HG03064 (cell line): ENCODE measurements around the gene GPR17.

ENCODE experiments used
- ATAC-seq: cut with Tn5 transposase; IDR thresholded peaks from one replicate; pipeline ENCODE4 v1.9.1; 2021; ENCODE audit warnings: low read depth; ENCODE audit not compliant: unreplicated experiment

GPR17 gene

GRCh38 chr2:127681288-127681804 lies 35.4 kb downstream of the GPR17 start:
- no peak for ATAC-seq

- no peak for ATAC-seq
These were observed 36.3 kb downstream of the GPR17 start for GRCh38 chr2:127681976-127682857.

- ATAC-seq = no peak
These were observed 37.1 kb downstream of the GPR17 start for GRCh38 chr2:127683056-127683455.

- ATAC-seq = no peak
These were observed 37.8 kb downstream of the GPR17 start for GRCh38 chr2:127683757-127684156.

GRCh38 chr2:127685410-127686080 lies 39.6 kb downstream of the GPR17 start:
- no peak for ATAC-seq

DNA sequence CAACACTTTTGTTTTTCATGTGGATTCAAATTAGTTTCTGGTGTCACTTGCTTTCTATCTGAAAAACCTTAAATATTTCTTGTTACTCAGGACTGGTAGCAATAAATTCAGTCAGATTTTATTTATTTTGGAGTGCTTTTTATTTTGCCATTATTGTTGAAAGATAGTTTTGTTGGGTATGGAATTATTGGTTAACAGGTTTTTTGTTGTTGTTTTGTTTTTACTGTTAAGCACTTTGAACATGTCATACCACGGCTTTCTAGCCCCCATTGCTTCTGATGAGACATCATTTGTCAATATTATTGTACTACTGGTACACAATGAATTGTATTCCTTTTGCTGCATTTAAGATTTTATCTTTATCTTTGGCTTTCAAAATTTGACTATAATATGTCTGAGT lies 42.5 kb downstream of the GPR17 start:
- ATAC-seq = no peak

DNA sequence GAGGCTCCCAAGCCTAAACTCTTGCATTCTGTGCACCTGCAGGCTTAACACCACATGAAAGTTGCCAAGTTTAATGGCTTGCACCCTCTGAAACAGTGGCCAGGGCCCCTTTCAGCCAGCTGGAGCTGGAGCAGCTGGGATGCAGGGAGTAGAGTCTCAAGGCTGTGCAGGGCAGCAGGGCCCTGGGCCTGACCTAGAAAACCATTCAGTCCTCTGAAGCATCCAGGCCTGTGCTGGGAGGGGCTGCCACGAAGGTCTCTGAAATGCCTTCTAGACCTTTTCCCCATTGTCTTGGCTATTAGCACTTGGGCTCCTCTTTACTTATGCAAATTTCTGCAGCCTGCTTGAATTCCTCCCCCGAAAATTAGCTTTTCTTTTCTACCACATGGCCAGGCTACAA lies 44.7 kb downstream of the GPR17 start:
- no peak for ATAC-seq

DNA sequence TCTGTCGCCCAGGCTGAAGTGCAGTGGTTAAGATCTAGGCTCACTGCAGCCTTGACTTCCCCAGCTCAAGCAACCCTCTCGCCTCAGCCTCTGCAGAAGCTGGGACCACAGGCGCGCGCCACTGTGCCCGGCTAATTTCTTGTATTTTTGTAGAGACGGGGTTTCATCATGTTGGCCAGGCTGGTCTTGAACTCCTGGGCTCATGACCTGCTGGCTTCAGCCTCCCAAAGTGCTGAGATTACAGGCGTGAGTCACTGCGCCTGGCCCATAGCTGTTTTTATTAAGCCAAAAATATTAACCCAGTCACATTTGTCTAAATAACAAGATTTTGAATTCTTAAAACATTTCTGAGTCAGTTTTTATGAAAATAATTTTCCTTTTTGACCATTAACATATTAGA lies 49.0 kb downstream of the GPR17 start:
- ATAC-seq = no peak

DNA sequence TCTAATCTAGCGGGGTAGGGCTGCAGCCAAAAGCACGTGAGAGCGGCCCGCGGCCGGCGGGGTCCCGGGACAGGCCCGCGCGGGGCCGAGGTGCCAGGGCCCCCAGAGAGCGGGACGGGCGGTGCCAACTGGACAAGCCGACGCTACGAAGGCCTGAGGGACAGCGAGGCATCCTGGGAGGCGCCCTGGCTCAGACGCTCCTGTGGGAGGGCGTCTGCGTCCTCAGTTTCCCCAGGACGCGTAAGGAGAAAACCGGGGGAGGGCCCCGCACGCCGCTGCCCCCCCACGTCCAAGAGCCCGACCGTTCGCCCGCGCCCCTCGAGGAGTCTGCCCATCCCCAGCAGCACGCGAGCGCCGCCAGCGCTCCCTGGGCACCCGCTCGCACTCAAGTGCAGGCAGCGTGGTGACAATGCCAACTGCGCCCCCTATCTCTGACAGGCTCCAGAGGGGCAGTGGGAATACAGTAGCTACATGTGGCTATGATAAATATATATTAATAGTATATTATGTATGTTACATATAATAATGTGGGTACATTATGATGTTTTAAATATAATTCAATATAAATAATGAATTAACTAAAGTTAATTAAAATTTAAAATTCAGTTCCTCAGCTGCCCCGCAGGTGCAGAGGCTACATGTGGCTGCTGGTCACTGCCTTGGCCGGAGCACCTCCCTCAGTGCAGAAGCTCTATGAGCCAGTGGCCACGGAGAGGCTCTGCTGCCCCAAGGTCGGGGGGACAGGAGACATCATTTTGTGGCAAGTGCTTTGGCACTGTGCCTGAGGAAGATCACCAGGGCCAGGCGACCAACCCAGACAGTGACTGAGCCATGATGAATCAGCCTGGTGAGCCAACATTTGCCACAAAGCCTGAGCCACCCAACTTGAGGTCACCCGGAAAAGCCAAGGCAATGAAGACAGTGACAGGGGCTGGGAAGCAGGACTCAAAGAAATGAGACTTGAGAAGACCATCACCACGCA lies 49.8 kb downstream of the GPR17 start:
- no peak for ATAC-seq

DNA sequence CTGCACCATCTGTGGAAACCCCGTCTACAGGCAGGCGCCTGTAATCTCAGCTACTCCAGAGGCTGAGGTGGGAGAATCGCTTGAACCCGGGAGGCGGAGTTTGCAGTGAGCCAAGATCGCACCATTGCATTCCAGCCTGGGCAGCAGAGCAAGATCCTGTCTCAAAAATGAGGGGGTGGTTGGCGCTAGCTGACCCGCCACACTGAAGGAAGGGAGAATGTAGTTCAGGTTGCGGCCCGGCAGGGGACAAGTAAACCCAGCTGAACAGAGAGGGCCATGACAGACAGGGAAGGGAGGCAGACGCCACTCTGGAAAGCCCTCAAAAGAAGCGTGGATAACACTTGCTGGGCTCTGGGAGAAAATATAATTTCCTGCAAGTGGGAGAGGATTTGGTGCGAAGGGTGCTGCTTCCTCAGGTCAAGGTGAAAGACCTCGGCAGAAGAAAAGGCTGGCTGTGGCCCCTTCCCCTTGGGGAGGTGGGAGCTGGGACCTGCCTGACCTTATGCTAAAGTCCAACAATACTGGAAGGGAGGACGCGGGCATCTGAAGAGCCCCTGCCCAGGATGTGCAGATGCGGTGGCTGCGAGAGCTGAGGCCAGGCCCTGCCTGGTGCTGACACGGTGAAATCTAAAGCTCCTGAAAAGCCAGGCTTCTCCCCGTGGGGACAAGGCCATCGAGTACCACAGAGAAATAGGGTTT lies 51.7 kb downstream of the GPR17 start:
- no peak for ATAC-seq

- ATAC-seq = no peak
These were observed 52.8 kb downstream of the GPR17 start for GRCh38 chr2:127698553-127699355.

- ATAC-seq = peak; percentile 47
These were observed 54.7 kb downstream of the GPR17 start for GRCh38 chr2:127700527-127701192.

GRCh38 chr2:127701193-127701650 lies 55.3 kb downstream of the GPR17 start, which contains the start of gene SFT2D3:
TSS of gene SFT2D3 (plus strand) at chr2:127701497. CDS start at chr2:127701529, 32 bp downstream.
- ATAC-seq = peak; percentile 74

DNA sequence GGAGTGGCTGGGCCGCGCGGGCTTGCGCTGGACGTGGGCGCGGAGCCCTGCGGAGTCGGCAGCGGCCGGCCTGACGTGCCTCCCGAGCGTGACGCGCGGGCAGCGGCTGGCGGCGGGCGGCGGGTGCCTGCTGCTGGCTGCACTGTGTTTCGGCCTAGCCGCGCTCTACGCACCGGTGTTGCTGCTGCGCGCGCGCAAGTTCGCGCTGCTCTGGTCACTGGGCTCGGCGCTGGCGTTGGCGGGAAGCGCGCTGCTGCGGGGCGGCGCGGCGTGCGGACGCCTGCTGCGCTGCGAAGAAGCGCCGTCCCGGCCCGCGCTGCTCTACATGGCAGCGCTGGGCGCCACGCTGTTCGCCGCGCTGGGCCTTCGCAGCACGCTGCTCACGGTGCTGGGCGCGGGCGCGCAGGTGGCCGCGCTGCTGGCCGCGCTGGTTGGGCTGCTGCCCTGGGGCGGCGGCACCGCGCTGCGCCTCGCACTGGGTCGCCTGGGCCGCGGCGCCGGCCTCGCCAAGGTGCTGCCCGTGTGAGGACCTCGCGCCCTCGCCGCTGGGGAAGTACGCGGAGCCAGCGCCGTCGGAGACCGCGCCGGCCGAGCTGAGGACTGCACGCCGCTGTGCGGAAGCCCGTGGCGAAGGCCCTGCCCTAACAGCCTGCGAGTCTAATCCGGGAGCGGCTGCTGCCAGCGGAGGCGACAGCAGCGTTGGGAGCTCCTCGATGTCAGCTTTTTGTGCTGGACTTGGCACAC lies 55.9 kb downstream of the GPR17 start:
- ATAC-seq = peak; percentile 42
